ENCODE data around the gene AKAP6.

Gene AKAP6

GRCh38 chr14:32603992-32604565 lies 275.0 kb downstream of the AKAP6 start:
- in situ Hi-C loops (cut with HindIII; ENCODE audit: low sequenced_read_pairs), result no loop called here

GRCh38 chr14:32606301-32606700 lies 277.2 kb downstream of the AKAP6 start:
- in situ Hi-C loops (cut with HindIII; ENCODE audit: low sequenced_read_pairs), result no loop called here

- in situ Hi-C loops (cut with HindIII; ENCODE audit: low sequenced_read_pairs), result no loop called here
Measured at GRCh38 chr14:32607399-32607798, 278.3 kb downstream of the AKAP6 start.

- in situ Hi-C loops (cut with HindIII; ENCODE audit: low sequenced_read_pairs), result no loop called here
Measured at GRCh38 chr14:32608857-32609256, 279.8 kb downstream of the AKAP6 start.

- in situ Hi-C loops (cut with HindIII; ENCODE audit: low sequenced_read_pairs), result no loop called here
Measured at GRCh38 chr14:32609388-32609787, 280.3 kb downstream of the AKAP6 start.

- in situ Hi-C loops (cut with HindIII; ENCODE audit: low sequenced_read_pairs), result no loop called here
Measured at GRCh38 chr14:32611752-32612151, 282.7 kb downstream of the AKAP6 start.

- in situ Hi-C loops (cut with HindIII; ENCODE audit: low sequenced_read_pairs), result no loop called here
Measured at GRCh38 chr14:32618991-32619390, 289.9 kb downstream of the AKAP6 start.

GRCh38 chr14:32620303-32620702 lies 291.2 kb downstream of the AKAP6 start:
- in situ Hi-C loops (cut with HindIII; ENCODE audit: low sequenced_read_pairs), result no loop called here

- in situ Hi-C loops (cut with HindIII; ENCODE audit: low sequenced_read_pairs), result no loop called here
Measured at GRCh38 chr14:32620724-32621123, 291.6 kb downstream of the AKAP6 start.

GRCh38 chr14:32621585-32621984 lies 292.5 kb downstream of the AKAP6 start:
- in situ Hi-C loops (cut with HindIII; ENCODE audit: low sequenced_read_pairs), result no loop called here

GRCh38 chr14:32622742-32623141 lies 293.6 kb downstream of the AKAP6 start:
- in situ Hi-C loops (cut with HindIII; ENCODE audit: low sequenced_read_pairs), result no loop called here

GRCh38 chr14:32623300-32624093 lies 294.4 kb downstream of the AKAP6 start:
- in situ Hi-C loops (cut with HindIII; ENCODE audit: low sequenced_read_pairs), result no loop called here

- in situ Hi-C loops (cut with HindIII; ENCODE audit: low sequenced_read_pairs), result no loop called here
Measured at GRCh38 chr14:32625211-32625610, 296.1 kb downstream of the AKAP6 start.

GRCh38 chr14:32627545-32628298 lies 298.6 kb downstream of the AKAP6 start:
- in situ Hi-C loops (cut with HindIII; ENCODE audit: low sequenced_read_pairs), result no loop called here

GRCh38 chr14:32629236-32629635 lies 300.1 kb downstream of the AKAP6 start:
- in situ Hi-C loops (cut with HindIII; ENCODE audit: low sequenced_read_pairs), result no loop called here

GRCh38 chr14:32630701-32631100 lies 301.6 kb downstream of the AKAP6 start:
- in situ Hi-C loops (cut with HindIII; ENCODE audit: low sequenced_read_pairs), result no loop called here

GRCh38 chr14:32633224-32633859 lies 304.2 kb downstream of the AKAP6 start:
- in situ Hi-C loops (cut with HindIII; ENCODE audit: low sequenced_read_pairs), result no loop called here

- in situ Hi-C loops (cut with HindIII; ENCODE audit: low sequenced_read_pairs), result no loop called here
Measured at GRCh38 chr14:32633930-32634329, 304.8 kb downstream of the AKAP6 start.

- in situ Hi-C loops (cut with HindIII; ENCODE audit: low sequenced_read_pairs), result loop anchor here (5.0 kb wide), 1 partner anchor 38 kb away; no protein-coding TSS in a partner anchor
Measured at GRCh38 chr14:32635061-32635719, 306.1 kb downstream of the AKAP6 start.

- in situ Hi-C loops (cut with HindIII; ENCODE audit: low sequenced_read_pairs), result loop anchor here (5.0 kb wide), 1 partner anchor 40 kb away; no protein-coding TSS in a partner anchor
Measured at GRCh38 chr14:32637582-32637981, 308.5 kb downstream of the AKAP6 start.

GRCh38 chr14:32639208-32639607 lies 310.1 kb downstream of the AKAP6 start:
- in situ Hi-C loops (cut with HindIII; ENCODE audit: low sequenced_read_pairs), result loop anchor here (5.0 kb wide), 1 partner anchor 42 kb away; no protein-coding TSS in a partner anchor

Data from endothelial cell of hepatic sinusoid (primary cell).